Common myeloid progenitor, CD34-positive (primary cell): ENCODE data around the gene VEGFD.

Experiments
- CTCF ChIA-PET: fragments of 350-600 bp; sonication (Branson Sonifier 250); formaldehyde crosslinking; loops from one replicate; lab custom pipeline; 2021; ENCODE audit warnings: antibody characterized with exemption; lab: Charles Lee
- POLR2A ChIA-PET: fragments of 350-600 bp; sonication (Branson Sonifier 250); formaldehyde crosslinking; loops from one replicate; lab custom pipeline; 2021; ENCODE audit warnings: antibody characterized with exemption; lab: Charles Lee
- DNase-seq, 3 donors: peaks; one replicate each; pipeline versions ENCODE4 v3.0.0 to v3.0.0-alpha.2; 2013
- H3K27ac ChIP-seq, 2 experiments: 1 replicate in 1 of 2; 2 replicates in 1 of 2; pipeline ENCODE4 v1.7.0; 2013; ENCODE audit warnings: inconsistent platforms in 2 of 2, low read length in 2 of 2, mild to moderate bottlenecking in 2 of 2, low read depth in 1 of 2, moderate library complexity in 1 of 2; ENCODE audit not compliant: severe bottlenecking in 2 of 2, insufficient read depth in 1 of 2, poor library complexity in 1 of 2
- H3K27me3 ChIP-seq, 5 experiments: replicated peaks in 2 of 5; 1 replicate in 3 of 5; 2 replicates in 2 of 5; pipeline versions ENCODE4 v1.6.1 to v1.7.0; 2013; ENCODE audit warnings: low read length in 4 of 5, mild to moderate bottlenecking in 2 of 5, moderate library complexity in 2 of 5, inconsistent platforms in 1 of 5; ENCODE audit not compliant: insufficient read depth in 5 of 5, control insufficient read depth in 4 of 5
- H3K36me3 ChIP-seq, 4 experiments: 1 replicate in 2 of 4; 2 replicates in 2 of 4; pipeline versions ENCODE4 v1.6.1 to v1.7.0; 2013; ENCODE audit warnings: low read length in 3 of 4, control low read depth in 1 of 4, mild to moderate bottlenecking in 1 of 4; ENCODE audit not compliant: control insufficient read depth in 4 of 4, insufficient read depth in 4 of 4
- H3K4me1 ChIP-seq, 4 experiments: 1 replicate in 3 of 4; 2 replicates in 1 of 4; pipeline versions ENCODE4 v1.6.1 to v1.7.1; 2013; ENCODE audit warnings: low read length in 3 of 4, mild to moderate bottlenecking in 3 of 4, control low read depth in 1 of 4, inconsistent platforms in 1 of 4, moderate library complexity in 1 of 4; ENCODE audit not compliant: control insufficient read depth in 4 of 4, insufficient read depth in 4 of 4; ENCODE audit errors: control extremely low read depth in 1 of 4
- H3K4me3 ChIP-seq, 7 experiments: 1 replicate in 4 of 7; 2 replicates in 3 of 7; pipeline versions ENCODE4 v1.5.1 to v1.7.0; 2013; ENCODE audit warnings: mild to moderate bottlenecking in 7 of 7, low read length in 6 of 7, moderate library complexity in 6 of 7, inconsistent platforms in 2 of 7, low read depth in 2 of 7, control low read depth in 1 of 7; ENCODE audit not compliant: insufficient read depth in 4 of 7, control insufficient read depth in 1 of 7; ENCODE audit errors: extremely low read depth in 1 of 7
- H3K9me3 ChIP-seq, 5 experiments: 1 replicate in 4 of 5; 2 replicates in 1 of 5; pipeline versions ENCODE4 v1.6.1 to v1.7.1; 2013; ENCODE audit warnings: low read length in 4 of 5, mild to moderate bottlenecking in 2 of 5, inconsistent platforms in 1 of 5, low read depth in 1 of 5, moderate library complexity in 1 of 5; ENCODE audit not compliant: control insufficient read depth in 4 of 5, insufficient read depth in 2 of 5; ENCODE audit errors: control extremely low read depth in 1 of 5
- WGBS: methylation state at CpG from one replicate; pipeline ENCODE4 v1.1.5; 2013; ENCODE audit not compliant: insufficient coverage; 5-methylcytosine and 5-hydroxymethylcytosine counted together

VEGFD gene

DNA sequence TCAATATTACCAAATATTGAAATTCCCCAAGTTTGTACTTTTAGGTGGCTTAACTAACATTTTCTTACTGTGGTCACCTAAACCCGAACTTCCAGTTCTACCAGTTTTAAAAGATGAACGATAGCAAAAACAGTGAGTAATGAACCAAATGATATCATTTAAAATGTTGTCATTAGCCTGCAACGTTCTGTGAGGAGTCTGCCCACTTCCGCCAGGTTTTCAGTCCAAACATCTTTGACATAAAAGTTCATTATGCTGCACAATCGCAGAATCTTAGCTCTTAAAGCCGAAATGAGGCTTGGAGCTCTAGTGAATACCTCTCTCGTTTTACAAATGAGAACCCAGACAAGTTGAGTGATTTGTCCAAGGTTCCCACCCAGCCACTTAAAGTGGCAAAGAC lies 49.7 kb downstream of the VEGFD start:
- peak in 2 of 3 donors; percentile 41 to 52 for DNase-seq
- Histone ChIP-seq H3K4me3 (peak overlapping the region; percentile 72 to 90 (median 77)), H3K27me3 (peaks cover 3 to 34% (median 3%) of the 10 kb centered on the region in 5 experiments), H3K27ac (peak overlapping the region; percentile 65 to 79), H3K9me3 (peaks cover 0 to 4% (median 0%) of the 10 kb centered on the region in 5 experiments), H3K36me3 (peaks cover 0 to 13% (median 6%) of the 10 kb centered on the region in 4 experiments), H3K4me1 (peaks cover 0 to 10% (median 2%) of the 10 kb centered on the region in 4 experiments)
- 55% methylated on average over 5 of the region's 7 CpGs for WGBS
- ChIA-PET CTCF (no interaction called here), POLR2A (no interaction called here)

DNA sequence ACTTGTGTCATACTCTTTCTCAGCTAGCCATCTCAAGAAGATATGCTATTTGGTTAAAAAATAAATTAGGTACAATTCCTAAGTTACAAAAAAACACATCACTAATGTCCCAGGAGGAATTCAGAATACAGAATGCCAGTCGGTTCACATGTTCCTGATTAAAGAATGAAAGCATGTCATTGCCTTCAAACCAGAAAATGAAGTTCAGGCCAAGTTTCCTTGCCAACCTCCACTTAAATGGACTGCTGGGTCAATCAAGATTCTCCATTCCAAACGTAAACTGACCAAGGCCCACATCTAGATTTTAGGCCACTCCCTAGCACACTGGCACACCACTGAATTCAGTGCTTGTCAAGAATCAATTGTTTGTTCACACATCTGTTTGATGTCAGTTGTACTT lies 55.4 kb downstream of the VEGFD start:
- peaks cover 0 to 22% (median 7%) of the 10 kb centered on the region in 4 experiments for H3K36me3 ChIP-seq
- no peaks in the 10 kb centered on the region for H3K9me3 ChIP-seq

DNA sequence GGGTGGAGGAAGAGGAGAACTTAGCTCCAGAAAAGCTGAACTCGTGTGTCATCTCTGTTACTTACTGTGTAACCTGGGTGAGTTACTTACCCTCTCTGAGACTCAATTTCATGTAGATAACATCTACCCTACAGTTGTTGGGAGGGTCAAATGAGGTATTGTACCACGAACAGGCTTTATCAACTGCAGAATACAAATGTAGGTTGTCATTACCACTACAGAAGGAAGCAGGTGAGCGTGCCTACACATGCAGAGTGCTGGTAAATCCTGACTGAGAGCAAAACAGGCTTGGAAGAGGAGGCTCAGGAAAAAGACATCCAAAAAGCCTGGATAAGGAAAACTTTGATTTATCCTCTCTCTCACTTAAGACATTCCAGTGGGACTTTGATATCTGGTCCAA lies 56.1 kb downstream of the VEGFD start:
- CTCF ChIA-PET: no interaction called here
- WGBS: 100% methylated on average over 1 of the region's 3 CpGs
- no peak overlapping the region for H3K4me3 ChIP-seq

More for the DNA sequence above, 55.4 kb downstream of the VEGFD start:
- Histone ChIP-seq H3K4me3 (no peak overlapping the region), H3K27ac (no peak overlapping the region), H3K4me1 (peaks cover 0 to under 1% (median 0%) of the 10 kb centered on the region in 4 experiments), H3K27me3 (peaks cover 0 to 16% (median 0%) of the 10 kb centered on the region in 5 experiments)
- ChIA-PET CTCF (no interaction called here), POLR2A (no interaction called here)
- no peak for DNase-seq
- 82% methylated on average over 1 of the region's 2 CpGs for WGBS

DNA sequence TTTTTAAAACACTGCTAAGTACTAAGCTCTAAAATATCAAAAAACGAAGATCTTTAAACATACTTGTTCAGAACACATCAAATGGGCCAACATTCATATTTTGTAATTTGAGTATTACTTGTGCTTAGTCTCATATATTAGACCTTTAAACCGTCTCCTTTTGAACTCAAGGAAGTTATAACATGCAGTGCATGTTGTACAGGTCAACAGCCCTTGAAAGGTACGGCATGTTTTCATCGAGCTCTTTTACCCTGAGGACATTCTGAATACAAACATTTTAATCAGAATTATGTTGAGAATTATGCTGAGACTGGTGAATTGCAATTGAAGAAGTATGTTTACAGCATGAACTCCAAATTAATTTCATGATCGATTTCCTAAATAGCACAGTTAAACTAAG lies 61.7 kb downstream of the VEGFD start:
- Histone ChIP-seq H3K27ac (no peak overlapping the region), H3K27me3 (peaks cover 0 to 2% (median 0%) of the 10 kb centered on the region in 5 experiments), H3K9me3 (no peaks in the 10 kb centered on the region), H3K4me3 (no peak overlapping the region), H3K4me1 (peaks cover 0 to 2% (median 0%) of the 10 kb centered on the region in 4 experiments), H3K36me3 (peaks cover 0 to 6% (median 4%) of the 10 kb centered on the region in 4 experiments)
- DNase-seq: no peak
- no CpG with 5 or more reads among the region's 5 CpGs for WGBS
- ChIA-PET POLR2A (no interaction called here), CTCF (no interaction called here)

More for the DNA sequence above, 56.1 kb downstream of the VEGFD start:
- no peak for DNase-seq
- H3K27ac ChIP-seq: no peak overlapping the region
- peaks cover 0 to 22% (median 8%) of the 10 kb centered on the region in 4 experiments for H3K36me3 ChIP-seq
- H3K9me3 ChIP-seq: no peaks in the 10 kb centered on the region
- H3K27me3 ChIP-seq: peaks cover 0 to 16% (median 0%) of the 10 kb centered on the region in 5 experiments
- no peaks in the 10 kb centered on the region for H3K4me1 ChIP-seq
- POLR2A ChIA-PET: no interaction called here

DNA sequence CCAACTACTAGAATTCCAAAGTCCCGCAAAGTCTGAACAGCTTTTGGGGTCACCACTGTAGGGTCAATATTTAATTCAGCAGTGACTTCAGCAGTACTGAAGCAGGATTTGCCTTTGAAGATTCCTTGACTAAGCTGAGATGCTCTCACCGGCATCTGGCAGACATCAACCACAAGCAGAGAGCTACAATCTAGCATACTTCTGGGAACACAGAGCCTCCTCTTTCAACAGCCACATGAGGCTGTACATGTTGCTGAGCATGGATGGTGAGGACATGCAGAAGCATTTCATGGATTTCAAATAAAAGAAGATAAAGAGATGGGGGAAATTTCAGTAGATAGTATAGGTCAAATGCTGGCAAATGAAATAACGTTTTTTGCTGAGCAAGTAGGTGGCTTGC lies 62.1 kb downstream of the VEGFD start:
- ChIA-PET CTCF (no interaction called here), POLR2A (no interaction called here)
- Histone ChIP-seq H3K9me3 (no peaks in the 10 kb centered on the region), H3K27ac (no peak overlapping the region), H3K4me1 (peaks cover 0 to 2% (median 0%) of the 10 kb centered on the region in 4 experiments), H3K27me3 (peaks cover 0 to 2% (median 0%) of the 10 kb centered on the region in 5 experiments), H3K36me3 (peaks cover 0 to 6% (median 4%) of the 10 kb centered on the region in 4 experiments), H3K4me3 (no peak overlapping the region)
- WGBS: 100% methylated on average over 2 of the region's 3 CpGs
- DNase-seq: no peak

DNA sequence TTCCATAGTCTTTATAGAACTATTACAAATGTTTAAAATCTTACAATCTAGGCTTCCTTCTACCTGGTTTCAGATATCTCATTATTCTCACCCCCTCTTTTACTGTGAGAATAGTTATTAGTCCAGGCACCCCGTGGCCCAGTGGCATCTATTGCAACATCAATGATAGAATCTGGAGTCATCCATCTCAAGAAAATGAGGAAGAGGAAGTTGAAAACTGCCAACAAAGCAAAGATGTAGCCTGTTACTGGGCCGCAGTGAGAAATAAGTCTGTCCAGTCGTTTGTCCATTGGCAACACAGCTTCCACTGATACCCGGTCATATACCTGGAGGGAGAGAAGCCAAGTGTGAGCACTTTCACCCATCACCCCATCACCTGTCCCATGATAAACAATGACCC lies 62.8 kb downstream of the VEGFD start:
- H3K4me1 ChIP-seq: peaks cover 0 to 2% (median 0%) of the 10 kb centered on the region in 4 experiments
- WGBS: 52% methylated on average over 3 of the region's 4 CpGs
- H3K36me3 ChIP-seq: peaks cover 0 to 6% (median 4%) of the 10 kb centered on the region in 4 experiments
- H3K27me3 ChIP-seq: peaks cover 0 to 2% (median 0%) of the 10 kb centered on the region in 5 experiments
- DNase-seq: peak in 2 of 3 donors; percentile 48 to 59
- ChIA-PET POLR2A (no interaction called here), CTCF (no interaction called here)
- H3K4me3 ChIP-seq: no peak overlapping the region
- no peak overlapping the region for H3K27ac ChIP-seq
- H3K9me3 ChIP-seq: no peaks in the 10 kb centered on the region

DNA sequence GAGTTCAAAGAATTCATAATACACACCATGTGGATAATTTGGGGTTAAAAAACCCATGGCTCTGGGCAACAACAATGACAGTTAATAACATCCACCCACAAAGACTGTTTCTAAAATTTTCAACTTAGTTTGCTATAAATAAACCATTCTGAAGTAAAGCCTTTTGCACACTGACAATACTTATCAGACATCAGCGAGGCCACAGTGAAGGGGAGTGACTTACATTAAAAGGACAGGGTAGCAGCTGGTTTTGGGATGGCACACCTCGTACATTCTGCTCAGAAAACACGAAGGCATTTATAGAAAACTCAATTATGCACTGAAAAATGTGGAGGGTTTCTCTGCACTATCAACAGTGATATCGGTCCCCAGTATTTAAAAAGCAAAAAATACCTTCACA lies 63.9 kb downstream of the VEGFD start:
- H3K36me3 ChIP-seq: peaks cover 0 to 6% (median 4%) of the 10 kb centered on the region in 4 experiments
- DNase-seq: no peak
- ChIA-PET CTCF (no interaction called here), POLR2A (no interaction called here)
- no peaks in the 10 kb centered on the region for H3K9me3 ChIP-seq
- no peaks in the 10 kb centered on the region for H3K27me3 ChIP-seq
- no peak overlapping the region for H3K4me3 ChIP-seq
- no peak overlapping the region for H3K27ac ChIP-seq
- 71% methylated on average over 3 of the region's 4 CpGs for WGBS
- H3K4me1 ChIP-seq: peaks cover 0 to 2% (median 0%) of the 10 kb centered on the region in 4 experiments
